Tibial artery (tissue), 4 donors: ENCODE results near the gene ELK1.
A peak's percentile ranks its signal among the peaks of the same experiment; 100 is the strongest.

Experiments used
- DNase-seq, 2 donors: peaks; one replicate each; pipeline ENCODE4 v3.0.0-alpha.2; 2019
- H3K27ac ChIP-seq, 2 donors: fragments of 200-600 bp; sonication (generic) in 1 of 2; 1 replicate in 1 of 2; 2 replicates in 1 of 2; pipeline ENCODE4 v1.5.1; 2018 to 2019; ENCODE audit warnings: mild to moderate bottlenecking in 1 of 2
- H3K27me3 ChIP-seq, 2 donors: fragments of 200-600 bp; sonication (generic) in 1 of 2; one replicate each; pipeline versions ENCODE4 v1.5.1 to v1.6.0; 2016 to 2019
- H3K36me3 ChIP-seq, 3 donors: fragments of 200-600 bp; sonication (generic) in 2 of 3; one replicate each; pipeline ENCODE4 v1.5.1; 2016 to 2019; ENCODE audit warnings: mild to moderate bottlenecking in 2 of 3
- H3K4me1 ChIP-seq, 4 donors: fragments of 200-600 bp; sonication (generic) in 2 of 4; 1 replicate in 3 of 4; 2 replicates in 1 of 4; pipeline ENCODE4 v1.5.1; 2016 to 2019
- H3K4me3 ChIP-seq, 2 donors: fragments of 200-600 bp; sonication (generic) in 1 of 2; 1 replicate in 1 of 2; 2 replicates in 1 of 2; pipeline ENCODE4 v1.5.1; 2018 to 2019; ENCODE audit warnings: mild to moderate bottlenecking in 2 of 2
- H3K9me3 ChIP-seq, 3 donors: fragments of 200-600 bp; sonication (generic) in 1 of 3; one replicate each; pipeline ENCODE4 v1.5.1; 2016 to 2019
- CTCF ChIP-seq, 2 experiments: fragments of 200-600 bp in 1 of 2; fragments of 450-650 bp in 1 of 2; IDR thresholded peaks; one replicate each; pipeline ENCODE4 v1.5.1; 2017 to 2019; ENCODE audit warnings: antibody characterized with exemption in 2 of 2, mild to moderate bottlenecking in 1 of 2, moderate library complexity in 1 of 2
- intact Hi-C: fragments of 100-400 bp; cut with DNase I; formaldehyde crosslinking; loops from one replicate; pipeline ENCODE4 v1.15.0; 2023; ENCODE audit warnings: low total_unique reads

The ELK1 gene

GRCh38 chrX:47596256-47596655 lies 54.1 kb downstream of the ELK1 start:
- Histone ChIP-seq H3K9me3 (peaks cover 0 to 30% (median 28%) of the 10 kb centered on the region in 3 donors), H3K4me3 (no peak overlapping the region), H3K4me1 (peaks cover 0 to 13% (median 3%) of the 10 kb centered on the region in 4 donors), H3K27ac (peak overlapping the region; percentile 49 to 63), H3K27me3 (no peaks in the 10 kb centered on the region), H3K36me3 (no peaks in the 10 kb centered on the region)
- DNase-seq, result no peak
- intact Hi-C loops, result no loop called here
- TF ChIP-seq CTCF (IDR thresholded peaks at IDR 0.05), result no peak

- H3K27me3 ChIP-seq, result no peaks in the 10 kb centered on the region
- no peak for TF ChIP-seq CTCF (IDR thresholded peaks at IDR 0.05)
- no peaks in the 10 kb centered on the region for H3K36me3 ChIP-seq
- peaks cover 0 to 13% (median 3%) of the 10 kb centered on the region in 4 donors for H3K4me1 ChIP-seq
- intact Hi-C loops, result no loop called here
- peaks cover 0 to 28% (median 25%) of the 10 kb centered on the region in 3 donors for H3K9me3 ChIP-seq
- peak in 1 of 2 donors; percentile 27 for DNase-seq
- H3K27ac ChIP-seq, result peak overlapping the region; percentile 49 to 63
- H3K4me3 ChIP-seq, result no peak overlapping the region
Measured at GRCh38 chrX:47595716-47596251, 54.6 kb downstream of the ELK1 start.

GRCh38 chrX:47593522-47593921 lies 56.8 kb downstream of the ELK1 start:
- no peak overlapping the region for H3K27ac ChIP-seq
- intact Hi-C loops, result no loop called here
- TF ChIP-seq CTCF (IDR thresholded peaks at IDR 0.05), result no peak
- H3K4me1 ChIP-seq, result peaks cover 0 to 13% (median 3%) of the 10 kb centered on the region in 4 donors
- no peak for DNase-seq
- no peaks in the 10 kb centered on the region for H3K36me3 ChIP-seq
- peaks cover 0 to 16% (median 16%) of the 10 kb centered on the region in 3 donors for H3K9me3 ChIP-seq
- no peaks in the 10 kb centered on the region for H3K27me3 ChIP-seq
- H3K4me3 ChIP-seq, result no peak overlapping the region

GRCh38 chrX:47590984-47591383 lies 59.4 kb downstream of the ELK1 start:
- Histone ChIP-seq H3K4me3 (no peak overlapping the region), H3K9me3 (no peaks in the 10 kb centered on the region), H3K36me3 (no peaks in the 10 kb centered on the region), H3K27ac (no peak overlapping the region), H3K27me3 (no peaks in the 10 kb centered on the region), H3K4me1 (peaks cover 0 to 12% (median 3%) of the 10 kb centered on the region in 4 donors)
- intact Hi-C loops, result no loop called here
- DNase-seq, result no peak
- TF ChIP-seq CTCF (IDR thresholded peaks at IDR 0.05), result no peak

- intact Hi-C loops, result no loop called here
- TF ChIP-seq CTCF (IDR thresholded peaks at IDR 0.05), result no peak
- no peak for DNase-seq
Measured at GRCh38 chrX:47587906-47588735, 62.2 kb downstream of the ELK1 start.

More at GRCh38 chrX:47587906-47588735, 62.2 kb downstream of the ELK1 start:
- H3K36me3 ChIP-seq, result peaks cover 0 to 7% (median 0%) of the 10 kb centered on the region in 3 donors
- H3K9me3 ChIP-seq, result no peaks in the 10 kb centered on the region
- H3K27ac ChIP-seq, result no peak overlapping the region
- no peaks in the 10 kb centered on the region for H3K27me3 ChIP-seq
- no peak overlapping the region for H3K4me3 ChIP-seq
- peaks cover 0 to 9% (median 2%) of the 10 kb centered on the region in 4 donors for H3K4me1 ChIP-seq
